ENCODE measurements around the gene PRKCSH. TPM values are rescaled to one million over a fixed set of nuclear protein-coding genes. Genes with fewer than 3 reads are reported as not detected.

The PRKCSH gene
- total and polyA plus RNA-seq, 10 of the 15 experiments (the other 5 are each of a cell fraction or from before 2014, with no cell fraction given), result 1.1 to 280 (median 44.1) TPM

DNA sequence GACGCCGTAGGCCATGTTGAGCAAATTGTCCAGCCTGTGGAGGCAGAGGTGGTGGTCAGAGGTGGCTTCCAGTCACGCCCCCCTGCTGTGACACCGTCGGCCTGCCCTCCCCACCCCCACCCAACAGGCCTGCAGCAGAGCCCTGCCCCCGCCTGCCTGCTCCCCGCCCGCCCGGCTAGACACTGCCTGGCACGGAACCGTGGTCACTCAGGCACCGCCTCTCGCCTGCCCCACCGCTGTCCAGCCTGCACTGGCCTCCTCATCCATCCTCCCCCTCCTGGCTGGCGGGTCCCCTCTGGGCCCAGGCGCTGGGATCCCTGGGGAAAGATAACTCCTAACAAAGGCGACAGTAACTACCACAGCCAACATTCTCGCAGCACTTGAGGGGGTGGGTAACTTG is 21.7 kb downstream of the PRKCSH start:
- Histone ChIP-seq H2AFZ (ENCODE audit: control insufficient read depth, low read depth, low read length) (no peak overlapping the region), H3K27me3 (replicated peaks in 1 of 2; ENCODE audit: control insufficient read depth in 2 of 2, insufficient read depth in 2 of 2, low read length in 1 of 2) (no peaks in the 10 kb centered on the region), H3K4me2 (ENCODE audit: control insufficient read depth, insufficient read depth) (no peak overlapping the region), H3K36me3 (ENCODE audit: control insufficient read depth in 2 of 2, insufficient read depth in 2 of 2, low read length in 1 of 2) (no peaks in the 10 kb centered on the region), H3K4me1 (ENCODE audit: control insufficient read depth, insufficient read depth, low read length) (no peaks in the 10 kb centered on the region), H4K20me1 (ENCODE audit: control insufficient read depth, insufficient read depth) (no peaks in the 10 kb centered on the region), H3K79me2 (ENCODE audit: control insufficient read depth, insufficient read depth, low read length) (no peaks in the 10 kb centered on the region), H3K9me3 (replicated peaks; ENCODE audit: control insufficient read depth, insufficient read depth, low read length) (no peaks in the 10 kb centered on the region), H3K4me3 (no peak overlapping the region), H3K27ac (ENCODE audit: control insufficient read depth, insufficient read depth) (no peak overlapping the region), H3K9ac (ENCODE audit: control insufficient read depth, insufficient read depth, low read length) (no peak overlapping the region)
- ChIA-PET CTCF (interaction anchor here (1.1 kb wide), 1 partner anchor 74 kb away, joined by 3 read pairs; no protein-coding TSS in a partner anchor), POLR2A (no interaction called here), SMC1A (ENCODE audit: uncharacterized antibody, unreplicated experiment) (no interaction called here), RAD21 (ENCODE audit: unreplicated experiment) (interaction anchor here (0.8 kb wide), 1 partner anchor 25 kb away, joined by 4 read pairs; no protein-coding TSS in a partner anchor)
- FAIRE-seq, result no peak
- WGBS (ENCODE audit: insufficient coverage, insufficient replicate concordance, low lambda C conversion rate, missing lambda C conversion rate), result 55% methylated on average over 9 of the region's 18 CpGs
- no peak for DNase-seq (ENCODE audit: low read depth, low spot score)
- in situ Hi-C loops (cut with MboI), result no loop called here
- no TSS peak for BruUV-seq (replicated peaks)
- intact Hi-C loops (cut with micrococcal nuclease; ENCODE audit: unreplicated experiment), result no loop called here
- TF ChIP-seq POLR2AphosphoS5 (IDR thresholded peaks at IDR 0.05; ENCODE audit: low read length) (no peak), SREBF2 (IDR thresholded peaks at IDR 0.05; ENCODE audit: low read length) (no peak), EGR1 (IDR thresholded peaks at IDR 0.05; ENCODE audit: borderline replicate concordance in 1 of 2, low read depth in 2 of 2, low read length in 2 of 2) (no peak), MYC (IDR thresholded peaks at IDR 0.05; ENCODE audit: insufficient read depth, insufficient read length, insufficient replicate concordance, low read length, severe bottlenecking) (no peak), ZNF622 (IDR thresholded peaks at IDR 0.05) (no peak), RFX5 (IDR thresholded peaks at IDR 0.05; ENCODE audit: low read depth, low read length) (no peak), EP300 (IDR thresholded peaks at IDR 0.05; ENCODE audit: borderline replicate concordance in 1 of 2, control insufficient read depth in 1 of 2, low read depth in 2 of 2, low read length in 2 of 2) (no peak), LARP7 (IDR thresholded peaks at IDR 0.05) (no peak), TARDBP (IDR thresholded peaks at IDR 0.05; ENCODE audit: borderline replicate concordance) (no peak), CHD2 (IDR thresholded peaks at IDR 0.05; ENCODE audit: borderline replicate concordance, low read depth, low read length) (no peak), CHD4 (IDR thresholded peaks at IDR 0.05) (no peak), NFYA (IDR thresholded peaks at IDR 0.05; ENCODE audit: borderline replicate concordance, low read depth, low read length) (no peak), NRF1 (conservative IDR thresholded peaks at IDR 0.05; ENCODE audit: low read depth, low read length) (no peak), YY1 (IDR thresholded peaks at IDR 0.05; ENCODE audit: low read depth, low read length) (no peak)
- TF ChIP-seq, protein P1, sequence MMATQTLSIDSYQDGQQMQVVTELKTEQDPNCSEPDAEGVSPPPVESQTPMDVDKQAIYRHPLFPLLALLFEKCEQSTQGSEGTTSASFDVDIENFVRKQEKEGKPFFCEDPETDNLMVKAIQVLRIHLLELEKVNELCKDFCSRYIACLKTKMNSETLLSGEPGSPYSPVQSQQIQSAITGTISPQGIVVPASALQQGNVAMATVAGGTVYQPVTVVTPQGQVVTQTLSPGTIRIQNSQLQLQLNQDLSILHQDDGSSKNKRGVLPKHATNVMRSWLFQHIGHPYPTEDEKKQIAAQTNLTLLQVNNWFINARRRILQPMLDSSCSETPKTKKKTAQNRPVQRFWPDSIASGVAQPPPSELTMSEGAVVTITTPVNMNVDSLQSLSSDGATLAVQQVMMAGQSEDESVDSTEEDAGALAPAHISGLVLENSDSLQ (IDR thresholded peaks at IDR 0.05), result no peak
- TF ChIP-seq, protein P2, sequence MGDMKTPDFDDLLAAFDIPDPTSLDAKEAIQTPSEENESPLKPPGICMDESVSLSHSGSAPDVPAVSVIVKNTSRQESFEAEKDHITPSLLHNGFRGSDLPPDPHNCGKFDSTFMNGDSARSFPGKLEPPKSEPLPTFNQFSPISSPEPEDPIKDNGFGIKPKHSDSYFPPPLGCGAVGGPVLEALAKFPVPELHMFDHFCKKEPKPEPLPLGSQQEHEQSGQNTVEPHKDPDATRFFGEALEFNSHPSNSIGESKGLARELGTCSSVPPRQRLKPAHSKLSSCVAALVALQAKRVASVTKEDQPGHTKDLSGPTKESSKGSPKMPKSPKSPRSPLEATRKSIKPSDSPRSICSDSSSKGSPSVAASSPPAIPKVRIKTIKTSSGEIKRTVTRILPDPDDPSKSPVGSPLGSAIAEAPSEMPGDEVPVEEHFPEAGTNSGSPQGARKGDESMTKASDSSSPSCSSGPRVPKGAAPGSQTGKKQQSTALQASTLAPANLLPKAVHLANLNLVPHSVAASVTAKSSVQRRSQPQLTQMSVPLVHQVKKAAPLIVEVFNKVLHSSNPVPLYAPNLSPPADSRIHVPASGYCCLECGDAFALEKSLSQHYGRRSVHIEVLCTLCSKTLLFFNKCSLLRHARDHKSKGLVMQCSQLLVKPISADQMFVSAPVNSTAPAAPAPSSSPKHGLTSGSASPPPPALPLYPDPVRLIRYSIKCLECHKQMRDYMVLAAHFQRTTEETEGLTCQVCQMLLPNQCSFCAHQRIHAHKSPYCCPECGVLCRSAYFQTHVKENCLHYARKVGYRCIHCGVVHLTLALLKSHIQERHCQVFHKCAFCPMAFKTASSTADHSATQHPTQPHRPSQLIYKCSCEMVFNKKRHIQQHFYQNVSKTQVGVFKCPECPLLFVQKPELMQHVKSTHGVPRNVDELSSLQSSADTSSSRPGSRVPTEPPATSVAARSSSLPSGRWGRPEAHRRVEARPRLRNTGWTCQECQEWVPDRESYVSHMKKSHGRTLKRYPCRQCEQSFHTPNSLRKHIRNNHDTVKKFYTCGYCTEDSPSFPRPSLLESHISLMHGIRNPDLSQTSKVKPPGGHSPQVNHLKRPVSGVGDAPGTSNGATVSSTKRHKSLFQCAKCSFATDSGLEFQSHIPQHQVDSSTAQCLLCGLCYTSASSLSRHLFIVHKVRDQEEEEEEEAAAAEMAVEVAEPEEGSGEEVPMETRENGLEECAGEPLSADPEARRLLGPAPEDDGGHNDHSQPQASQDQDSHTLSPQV (IDR thresholded peaks at IDR 0.05), result no peak
- no peak for ATAC-seq

Measured in GM12878 (cell line).